MM.1S (cell line): ENCODE measurements around the gene AIP.
"Not testable (repeated sequence)": the region's sequence is repeated elsewhere in the genome, so short reads cannot be mapped to it uniquely, and the experiment has no call there.

Experiments
- DNase-seq: peaks from one replicate; pipeline ENCODE4 v3.0.0-alpha.2; 2015
- H2AFZ ChIP-seq: fragments of 300-600 bp; sonication (generic); 2 replicates; pipeline ENCODE4 v1.6.0; 2016; ENCODE audit warnings: antibody characterized with exemption, low read length
- H3F3A ChIP-seq: fragments of 300-600 bp; sonication (generic); 2 replicates; pipeline ENCODE4 v1.6.1; 2016; ENCODE audit warnings: mild to moderate bottlenecking, antibody characterized with exemption, low read length, moderate library complexity, mixed read lengths; ENCODE audit not compliant: insufficient read depth
- H3K27ac ChIP-seq: fragments of 300-600 bp; sonication (generic); 2 replicates; pipeline ENCODE4 v1.5.1; 2016; ENCODE audit warnings: mild to moderate bottlenecking, low read length
- H3K27me3 ChIP-seq: fragments of 300-600 bp; sonication (generic); replicated peaks from 2 replicates; pipeline ENCODE4 v1.6.0; 2016; ENCODE audit warnings: low read length; ENCODE audit not compliant: insufficient read depth
- H3K36me3 ChIP-seq: fragments of 300-600 bp; sonication (generic); replicated peaks from 2 replicates; pipeline ENCODE4 v1.6.1; 2016; ENCODE audit warnings: mild to moderate bottlenecking, low read length, mixed read lengths; ENCODE audit not compliant: insufficient read depth
- H3K4me1 ChIP-seq: fragments of 300-600 bp; sonication (generic); 2 replicates; pipeline ENCODE4 v1.6.1; 2016; ENCODE audit warnings: low read length, mixed read lengths
- H3K4me2 ChIP-seq: fragments of 300-600 bp; sonication (generic); 2 replicates; pipeline ENCODE4 v1.6.0; 2016; ENCODE audit warnings: low read depth, low read length
- H3K4me3 ChIP-seq: fragments of 300-600 bp; sonication (generic); 2 replicates; pipeline ENCODE4 v1.5.1; 2016; ENCODE audit warnings: low read length, mixed read lengths
- H3K79me2 ChIP-seq: fragments of 300-600 bp; sonication (generic); 2 replicates; pipeline ENCODE4 v1.6.1; 2016; ENCODE audit warnings: mixed run types, low read length, mixed read lengths
- H3K9ac ChIP-seq: fragments of 300-600 bp; sonication (generic); 2 replicates; pipeline ENCODE4 v1.6.1; 2016; ENCODE audit warnings: low read length, mixed read lengths
- H3K9me2 ChIP-seq: fragments of 300-600 bp; sonication (generic); replicated peaks from 2 replicates; pipeline ENCODE4 v1.6.1; 2016; ENCODE audit warnings: mild to moderate bottlenecking, low read length, mixed read lengths; ENCODE audit not compliant: insufficient read depth
- H3K9me3 ChIP-seq: fragments of 300-600 bp; sonication (generic); replicated peaks from 2 replicates; pipeline ENCODE4 v1.6.1; 2016; ENCODE audit warnings: mild to moderate bottlenecking, low read length, mixed read lengths; ENCODE audit not compliant: insufficient read depth
- H4K20me1 ChIP-seq: fragments of 300-600 bp; sonication (generic); 2 replicates; pipeline ENCODE4 v1.6.1; 2016; ENCODE audit warnings: mild to moderate bottlenecking, low read length, moderate library complexity, mixed read lengths; ENCODE audit not compliant: insufficient read depth
- CTCF ChIP-seq: fragments of 300-600 bp; sonication (generic); IDR thresholded peaks from 2 replicates; pipeline ENCODE4 v1.5.1; 2016; ENCODE audit warnings: antibody characterized with exemption, low read length, mixed read lengths
- EZH2 ChIP-seq: fragments of 300-600 bp; sonication (generic); optimal IDR thresholded peaks from 2 replicates; pipeline ENCODE3; 2017; ENCODE audit warnings: low read depth, mild to moderate bottlenecking, antibody characterized with exemption, low read length, mixed read lengths
- EZH2phosphoT487 ChIP-seq: fragments of 300-600 bp; sonication (generic); IDR thresholded peaks from 2 replicates; pipeline ENCODE4 v1.6.1; 2018; ENCODE audit warnings: antibody characterized with exemption, low read length

The AIP gene

GRCh38 chr11:67465189-67465510, 17.7 kb upstream of the AIP start:
- peak overlapping the region; percentile 84 for H2AFZ ChIP-seq
- peaks cover 11% of the 10 kb centered on the region for H3K79me2 ChIP-seq
- H3K4me2 ChIP-seq, result peak overlapping the region; percentile 99
- H3F3A ChIP-seq, result peaks cover 4% of the 10 kb centered on the region; the same call in 1 of the 2 replicates
- TF ChIP-seq EZH2phosphoT487 (no peak), EZH2 (no peak), CTCF (no peak)
- peak overlapping the region; percentile 99 for H3K4me3 ChIP-seq
- H3K9me3 ChIP-seq, result no peaks in the 10 kb centered on the region
- no peaks in the 10 kb centered on the region for H3K36me3 ChIP-seq
- peaks cover 12% of the 10 kb centered on the region for H3K4me1 ChIP-seq
- no peaks in the 10 kb centered on the region for H3K27me3 ChIP-seq
- H3K9ac ChIP-seq, result peak overlapping the region; percentile 96
- DNase-seq, result no peak
- H3K27ac ChIP-seq, result peak overlapping the region; percentile 61; the same call in 1 of the 2 replicates
- H3K9me2 ChIP-seq, result no peaks in the 10 kb centered on the region
- no peaks in the 10 kb centered on the region for H4K20me1 ChIP-seq

- H2AFZ ChIP-seq, H3F3A ChIP-seq, H3K27ac ChIP-seq, H4K20me1 ChIP-seq, H3K36me3 ChIP-seq, H3K9me3 ChIP-seq, H3K27me3 ChIP-seq, H3K9me2 ChIP-seq, DNase-seq: not testable (repeated sequence)
- H3K79me2 ChIP-seq, result peaks cover 11% of the 10 kb centered on the region
- H3K4me1 ChIP-seq, result peaks cover 12% of the 10 kb centered on the region
- H3K4me2 ChIP-seq, result peak overlapping the region; percentile 99
- peak overlapping the region; percentile 99 for H3K4me3 ChIP-seq
- peak overlapping the region; percentile 96; the same call in 1 of the 2 replicates for H3K9ac ChIP-seq
Observed at GRCh38 chr11:67465530-67465929, 17.3 kb upstream of the AIP start.

GRCh38 chr11:67466367-67466766, 16.5 kb upstream of the AIP start:
- H4K20me1 ChIP-seq, result no peaks in the 10 kb centered on the region
- no peak for DNase-seq
- no peaks in the 10 kb centered on the region for H3K9me2 ChIP-seq
- H3K9me3 ChIP-seq, result no peaks in the 10 kb centered on the region
- H3K79me2 ChIP-seq, result peaks cover 11% of the 10 kb centered on the region
- TF ChIP-seq CTCF (no peak), EZH2phosphoT487 (no peak), EZH2 (no peak)
- no peak overlapping the region for H3K9ac ChIP-seq
- H3K27me3 ChIP-seq, result no peaks in the 10 kb centered on the region
- no peak overlapping the region for H2AFZ ChIP-seq
- H3K27ac ChIP-seq, result no peak overlapping the region
- no peaks in the 10 kb centered on the region for H3K36me3 ChIP-seq
- 0 out of 2 replicates have a peak, but pooled peaks cover 3% of the 10 kb centered on the region for H3F3A ChIP-seq
- H3K4me3 ChIP-seq, result no peak overlapping the region
- H3K4me2 ChIP-seq, result no peak overlapping the region
- H3K4me1 ChIP-seq, result peaks cover 12% of the 10 kb centered on the region

GRCh38 chr11:67466962-67467771, 15.7 kb upstream of the AIP start:
- peaks cover 12% of the 10 kb centered on the region for H3K4me1 ChIP-seq
- TF ChIP-seq EZH2, result no peak
- no peak for TF ChIP-seq EZH2phosphoT487
- no peak for TF ChIP-seq CTCF
- no peak for DNase-seq
- no peaks in the 10 kb centered on the region for H3K9me3 ChIP-seq
- H3K9me2 ChIP-seq, result no peaks in the 10 kb centered on the region
- no peak overlapping the region for H3K9ac ChIP-seq
- H2AFZ ChIP-seq, result no peak overlapping the region
- H3K4me3 ChIP-seq, result no peak overlapping the region
- no peaks in the 10 kb centered on the region for H3K36me3 ChIP-seq
- no peak overlapping the region for H3K27ac ChIP-seq
- H3K4me2 ChIP-seq, result no peak overlapping the region
- H4K20me1 ChIP-seq, result no peaks in the 10 kb centered on the region
- H3F3A ChIP-seq, result no peaks in the 10 kb centered on the region
- no peaks in the 10 kb centered on the region; the same call in 1 of the 2 replicates for H3K27me3 ChIP-seq
- peaks cover 11% of the 10 kb centered on the region for H3K79me2 ChIP-seq
